CD14-positive monocyte (primary cell): ENCODE results near the gene ZNF70. TPM values are rescaled to one million over a fixed set of nuclear protein-coding genes. Genes with fewer than 3 reads are reported as not detected.
A peak's percentile ranks its signal among the peaks of the same experiment; 100 is the strongest.

ENCODE experiments used
- DNase-seq, 3 donors: peaks; one replicate each; pipeline ENCODE4 v3.0.0-alpha.2; 2011 to 2022
- H2AFZ ChIP-seq: 2 replicates; pipeline ENCODE4 v1.6.0; 2012; ENCODE audit warnings: mild to moderate bottlenecking, low read depth, low read length, inconsistent platforms; ENCODE audit not compliant: insufficient read depth, poor library complexity, severe bottlenecking
- H3K27ac ChIP-seq, 2 donors: 1 replicate in 1 of 2; 2 replicates in 1 of 2; pipeline ENCODE4 v1.5.1; 2012 to 2013; ENCODE audit warnings: low read length in 2 of 2, control low read depth in 1 of 2, inconsistent platforms in 1 of 2, low read depth in 1 of 2, mild to moderate bottlenecking in 1 of 2
- H3K27me3 ChIP-seq, 2 donors: one replicate each; pipeline versions ENCODE4 v1.6.0 to v1.6.1; 2011 to 2013; ENCODE audit warnings: low read length in 2 of 2; ENCODE audit not compliant: control insufficient read depth in 2 of 2, insufficient read depth in 2 of 2
- H3K36me3 ChIP-seq, 2 donors: replicated peaks in 1 of 2; 1 replicate in 1 of 2; 2 replicates in 1 of 2; pipeline versions ENCODE4 v1.5.1 to v1.6.1; 2012 to 2013; ENCODE audit warnings: low read length in 2 of 2, control low read depth in 1 of 2, inconsistent platforms in 1 of 2, mild to moderate bottlenecking in 1 of 2; ENCODE audit not compliant: insufficient read depth in 2 of 2, control insufficient read depth in 1 of 2
- H3K4me1 ChIP-seq, 2 donors: 1 replicate in 1 of 2; 2 replicates in 1 of 2; pipeline versions ENCODE4 v1.5.1 to v1.6.1; 2012 to 2013; ENCODE audit warnings: low read length in 2 of 2, control low read depth in 1 of 2, inconsistent platforms in 1 of 2, mild to moderate bottlenecking in 1 of 2, moderate library complexity in 1 of 2; ENCODE audit not compliant: insufficient read depth in 2 of 2, control insufficient read depth in 1 of 2
- H3K4me2 ChIP-seq: replicated peaks from 2 replicates; pipeline ENCODE3; 2012; ENCODE audit warnings: low read length, moderate library complexity, mild to moderate bottlenecking; ENCODE audit not compliant: poor library complexity, severe bottlenecking; ENCODE audit errors: extremely low read depth
- H3K4me3 ChIP-seq, 3 experiments: fragments of 200-600 bp in 1 of 3; sonication (generic) in 1 of 3; replicated peaks in 1 of 3; 1 replicate in 2 of 3; 2 replicates in 1 of 3; pipeline ENCODE4 v1.5.1; 2011 to 2013; ENCODE audit warnings: low read length in 3 of 3, mild to moderate bottlenecking in 3 of 3, control low read depth in 2 of 3, low read depth in 2 of 3, inconsistent platforms in 1 of 3, moderate library complexity in 1 of 3
- H3K79me2 ChIP-seq: 2 replicates; pipeline ENCODE4 v1.6.0; 2012; ENCODE audit warnings: mild to moderate bottlenecking, control low read depth, inconsistent platforms, low read length, moderate library complexity; ENCODE audit not compliant: insufficient read depth
- H3K9ac ChIP-seq: 2 replicates; pipeline ENCODE4 v1.6.0; 2017; ENCODE audit warnings: low read length, mild to moderate bottlenecking; ENCODE audit not compliant: insufficient read depth, poor library complexity, severe bottlenecking
- H3K9me3 ChIP-seq, 2 donors: replicated peaks in 1 of 2; 1 replicate in 1 of 2; 2 replicates in 1 of 2; pipeline versions ENCODE4 v1.5.1 to v1.6.1; 2012 to 2013; ENCODE audit warnings: low read length in 2 of 2, control low read depth in 1 of 2; ENCODE audit not compliant: control insufficient read depth in 1 of 2, insufficient read depth in 1 of 2
- H4K20me1 ChIP-seq: 2 replicates; pipeline ENCODE4 v1.6.0; 2012; ENCODE audit warnings: mild to moderate bottlenecking, low read length, control low read depth, moderate library complexity; ENCODE audit not compliant: insufficient read depth
- H3K27ac Mint-ChIP-seq, 7 donors: one replicate each; pipeline ENCODE4 v1.8.0; 2020; ENCODE audit warnings: mild to moderate bottlenecking in 7 of 7, mixed read lengths in 7 of 7, moderate library complexity in 6 of 7, inconsistent platforms in 2 of 7
- H3K27me3 Mint-ChIP-seq, 3 donors: one replicate each; pipeline ENCODE4 v1.8.0; 2021 to 2022; ENCODE audit warnings: low read depth in 3 of 3, mild to moderate bottlenecking in 3 of 3, mixed read lengths in 3 of 3, moderate library complexity in 3 of 3, inconsistent platforms in 1 of 3
- H3K36me3 Mint-ChIP-seq, 2 donors: one replicate each; pipeline ENCODE4 v1.8.0; 2020; ENCODE audit warnings: mixed read lengths in 2 of 2, inconsistent platforms in 1 of 2, mild to moderate bottlenecking in 1 of 2
- H3K4me1 Mint-ChIP-seq: one replicate; pipeline ENCODE4 v1.8.0; 2020; ENCODE audit warnings: mild to moderate bottlenecking, mixed read lengths
- H3K4me3 Mint-ChIP-seq, 2 donors: one replicate each; pipeline ENCODE4 v1.8.0; 2020; ENCODE audit warnings: mild to moderate bottlenecking in 2 of 2, mixed read lengths in 2 of 2, moderate library complexity in 1 of 2
- H3K9me3 Mint-ChIP-seq, 7 donors: one replicate each; pipeline ENCODE4 v1.8.0; 2020 to 2022; ENCODE audit warnings: mixed read lengths in 7 of 7, mild to moderate bottlenecking in 6 of 7, moderate library complexity in 6 of 7, inconsistent platforms in 2 of 7
- WGBS: methylation state at CpG from one replicate; pipeline ENCODE4 v1.1.5; 2013; ENCODE audit warnings: missing lambda C conversion rate; ENCODE audit not compliant: insufficient coverage; 5-methylcytosine and 5-hydroxymethylcytosine counted together
- intact Hi-C, 2 donors: fragments of 100-400 bp; cut with micrococcal nuclease; formaldehyde crosslinking; loops; one replicate each; pipeline versions ENCODE4 v1.15.0 to v1.15.1; 2023
- polyA plus RNA-seq, 3 donors: library from polyadenylated mRNA; depleted of rRNA in 1 of 3; unstranded in 2 of 3; stranded (reverse) in 1 of 3; fragments of 300-500 nt in 2 of 3; fragments of >200 nt in 1 of 3; fragmentation: Illumina TruSeq in 2 of 3; gene quantifications; 1 replicate in 2 of 3; 2 replicates in 1 of 3; pipeline ENCODE4 v1.2.3, GENCODE V29; 2012 to 2021
- TF ChIP-seq, protein P1 (sequence below): fragments of 200-600 bp; IDR thresholded peaks from one replicate; pipeline ENCODE4 v1.8.0; 2022; ENCODE audit warnings: antibody characterized with exemption, mild to moderate bottlenecking

Gene ZNF70
- polyA plus RNA-seq, 3 donors, result 0.04 to 0.85 (median 0.09) TPM

- Histone ChIP-seq H3K27ac (no peak overlapping the region), H3K27me3 (no peaks in the 10 kb centered on the region), H3K4me2 (peak overlapping the region; percentile 98), H3K79me2 (peaks cover 6% of the 10 kb centered on the region), H3K9ac (no peak overlapping the region), H3K4me1 (peaks cover 22 to 26% of the 10 kb centered on the region in 2 donors), H3K4me3 (peak overlapping the region in 1 of 3 experiments; percentile 86), H3K9me3 (no peaks in the 10 kb centered on the region), H3K36me3 (peaks cover under 1 to 4% of the 10 kb centered on the region in 2 donors), H2AFZ (peak overlapping the region; percentile 98), H4K20me1 (no peaks in the 10 kb centered on the region)
- H3K9me3 Mint-ChIP-seq, result peaks cover 0 to 2% (median 0%) of the 10 kb centered on the region in 7 donors
- H3K4me3 Mint-ChIP-seq, result peak overlapping the region; percentile 80 to 92
- H3K27ac Mint-ChIP-seq, result peak overlapping the region in 1 of 7 donors; percentile 13
- no peak for DNase-seq
- H3K4me1 Mint-ChIP-seq, result peaks cover 30% of the 10 kb centered on the region
- peaks cover 1 to 4% of the 10 kb centered on the region in 2 donors for H3K36me3 Mint-ChIP-seq
- intact Hi-C loops, result no loop called here
- no peaks in the 10 kb centered on the region for H3K27me3 Mint-ChIP-seq
- WGBS, result 72% methylated on average over 12 of the region's 12 CpGs
- TF ChIP-seq, protein P1, sequence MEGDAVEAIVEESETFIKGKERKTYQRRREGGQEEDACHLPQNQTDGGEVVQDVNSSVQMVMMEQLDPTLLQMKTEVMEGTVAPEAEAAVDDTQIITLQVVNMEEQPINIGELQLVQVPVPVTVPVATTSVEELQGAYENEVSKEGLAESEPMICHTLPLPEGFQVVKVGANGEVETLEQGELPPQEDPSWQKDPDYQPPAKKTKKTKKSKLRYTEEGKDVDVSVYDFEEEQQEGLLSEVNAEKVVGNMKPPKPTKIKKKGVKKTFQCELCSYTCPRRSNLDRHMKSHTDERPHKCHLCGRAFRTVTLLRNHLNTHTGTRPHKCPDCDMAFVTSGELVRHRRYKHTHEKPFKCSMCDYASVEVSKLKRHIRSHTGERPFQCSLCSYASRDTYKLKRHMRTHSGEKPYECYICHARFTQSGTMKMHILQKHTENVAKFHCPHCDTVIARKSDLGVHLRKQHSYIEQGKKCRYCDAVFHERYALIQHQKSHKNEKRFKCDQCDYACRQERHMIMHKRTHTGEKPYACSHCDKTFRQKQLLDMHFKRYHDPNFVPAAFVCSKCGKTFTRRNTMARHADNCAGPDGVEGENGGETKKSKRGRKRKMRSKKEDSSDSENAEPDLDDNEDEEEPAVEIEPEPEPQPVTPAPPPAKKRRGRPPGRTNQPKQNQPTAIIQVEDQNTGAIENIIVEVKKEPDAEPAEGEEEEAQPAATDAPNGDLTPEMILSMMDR, result no peak
Measured at GRCh38 chr22:23749841-23750301, 1.0 kb downstream of the ZNF70 start.

DNA sequence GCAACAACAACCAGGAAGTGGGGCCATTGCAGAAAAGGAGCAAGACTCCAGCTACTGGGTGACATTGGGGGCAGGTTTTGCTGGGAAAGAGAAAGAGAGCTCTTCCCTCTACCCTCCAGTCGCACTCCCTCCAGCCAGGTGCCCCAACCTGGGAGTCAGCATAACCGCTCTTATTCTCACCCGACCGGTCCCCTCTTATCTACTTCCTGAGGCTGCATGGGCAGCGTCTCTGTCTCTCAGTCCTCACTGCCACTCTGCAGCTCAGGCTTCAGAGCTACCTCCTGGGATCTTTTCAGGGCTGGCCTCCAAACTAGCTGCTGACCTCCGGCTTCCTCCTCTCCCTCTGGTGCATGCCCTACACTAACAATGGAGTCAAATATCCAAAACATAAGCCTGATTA, 5.1 kb downstream of the ZNF70 start:
- intact Hi-C loops, result no loop called here
- no peaks in the 10 kb centered on the region for H3K9me3 ChIP-seq
- no peaks in the 10 kb centered on the region for H4K20me1 ChIP-seq
- H3K4me3 Mint-ChIP-seq, result peak overlapping the region in 1 of 2 donors; percentile 61
- H3K9ac ChIP-seq, result no peak overlapping the region
- no peak overlapping the region for H3K4me3 ChIP-seq
- peaks cover 21% of the 10 kb centered on the region for H3K4me1 Mint-ChIP-seq
- WGBS, result 77% methylated on average over 4 of the region's 6 CpGs
- H3K4me2 ChIP-seq, result no peak overlapping the region
- H3K9me3 Mint-ChIP-seq, result peaks cover 0 to 1% (median 0%) of the 10 kb centered on the region in 7 donors
- peaks cover 27 to 28% of the 10 kb centered on the region in 2 donors for H3K36me3 Mint-ChIP-seq
- peak overlapping the region; percentile 54 for H2AFZ ChIP-seq
- H3K27me3 ChIP-seq, result no peaks in the 10 kb centered on the region
- TF ChIP-seq, protein P1, result no peak
- peak overlapping the region in 3 of 7 donors; percentile 1 to 5 (median 3) for H3K27ac Mint-ChIP-seq
- peaks cover 6% of the 10 kb centered on the region for H3K79me2 ChIP-seq
- peaks cover 22 to 31% of the 10 kb centered on the region in 2 donors for H3K36me3 ChIP-seq
- no peak overlapping the region for H3K27ac ChIP-seq
- H3K4me1 ChIP-seq, result peaks cover 12 to 13% of the 10 kb centered on the region in 2 donors
- no peaks in the 10 kb centered on the region for H3K27me3 Mint-ChIP-seq
- no peak for DNase-seq
